ENCODE data around the gene MTHFD1L. TPM values are rescaled to one million over a fixed set of nuclear protein-coding genes. Genes with fewer than 3 reads are reported as not detected.
"Not testable (repeated sequence)": the region's sequence is repeated elsewhere in the genome, so short reads cannot be mapped to it uniquely, and the experiment has no call there.

Gene MTHFD1L
- total RNA-seq, 1 experiment from 2014 or later, result 47.8 TPM

GRCh38 chr6:151078655-151079054 is 213.2 kb downstream of the MTHFD1L start:
- TF ChIP-seq CTCF (IDR thresholded peaks at IDR 0.05; ENCODE audit: unreplicated experiment), result no peak
- no TSS peak for BruUV-seq (replicated peaks)
- no peaks in the 10 kb centered on the region for H3K4me1 Mint-ChIP-seq (ENCODE audit: low read depth, unreplicated experiment)
- H3K4me3 Mint-ChIP-seq (ENCODE audit: low read depth, unreplicated experiment), result no peak overlapping the region
- DNase-seq, result no peak
- no peaks in the 10 kb centered on the region for H3K36me3 Mint-ChIP-seq (ENCODE audit: insufficient read depth, unreplicated experiment)
- H3K9me3 Mint-ChIP-seq (ENCODE audit: low read depth, unreplicated experiment), result no peaks in the 10 kb centered on the region
- H3K27ac Mint-ChIP-seq (ENCODE audit: unreplicated experiment), result no peak overlapping the region
- CTCF ChIA-PET, result interaction anchor here (1.5 kb wide), 1 partner anchor 10 kb away, joined by 3 read pairs; no protein-coding TSS in a partner anchor
- H3K27me3 Mint-ChIP-seq (ENCODE audit: unreplicated experiment), result no peaks in the 10 kb centered on the region
- intact Hi-C loops (cut with micrococcal nuclease; ENCODE audit: unreplicated experiment), result no loop called here

- Mint-ChIP-seq H3K36me3 (ENCODE audit: insufficient read depth, unreplicated experiment) (peaks cover 4% of the 10 kb centered on the region), H3K4me1 (ENCODE audit: low read depth, unreplicated experiment) (peaks cover 7% of the 10 kb centered on the region), H3K27me3 (ENCODE audit: unreplicated experiment) (no peaks in the 10 kb centered on the region), H3K9me3 (ENCODE audit: low read depth, unreplicated experiment) (no peaks in the 10 kb centered on the region), H3K27ac (ENCODE audit: unreplicated experiment) (no peak overlapping the region), H3K4me3 (ENCODE audit: low read depth, unreplicated experiment) (no peak overlapping the region)
- DNase-seq, result no peak
- intact Hi-C loops (cut with micrococcal nuclease; ENCODE audit: unreplicated experiment), result no loop called here
- TF ChIP-seq CTCF (IDR thresholded peaks at IDR 0.05; ENCODE audit: unreplicated experiment), result no peak
- no TSS peak for BruUV-seq (replicated peaks)
- CTCF ChIA-PET, result interaction anchor here (0.5 to 0.7 kb wide), 3 partner anchors 13 to 160 kb away, joined by 3 to 4 read pairs (median 4); no protein-coding TSS in a partner anchor
Measured at GRCh38 chr6:151081656-151082055, 216.2 kb downstream of the MTHFD1L start.

GRCh38 chr6:151082079-151082478 is 216.6 kb downstream of the MTHFD1L start:
- Mint-ChIP-seq H3K4me1 (ENCODE audit: low read depth, unreplicated experiment) (peaks cover 7% of the 10 kb centered on the region), H3K27me3 (ENCODE audit: unreplicated experiment) (no peaks in the 10 kb centered on the region), H3K4me3 (ENCODE audit: low read depth, unreplicated experiment) (no peak overlapping the region), H3K36me3 (ENCODE audit: insufficient read depth, unreplicated experiment) (peaks cover 4% of the 10 kb centered on the region), H3K27ac (ENCODE audit: unreplicated experiment) (no peak overlapping the region), H3K9me3 (ENCODE audit: low read depth, unreplicated experiment) (no peaks in the 10 kb centered on the region)
- CTCF ChIA-PET, result interaction anchor here (0.5 to 0.7 kb wide), 3 partner anchors 13 to 159 kb away, joined by 3 to 4 read pairs (median 4); no protein-coding TSS in a partner anchor
- no peak for TF ChIP-seq CTCF (IDR thresholded peaks at IDR 0.05; ENCODE audit: unreplicated experiment)
- DNase-seq, result no peak
- BruUV-seq (replicated peaks), result no TSS peak
- intact Hi-C loops (cut with micrococcal nuclease; ENCODE audit: unreplicated experiment), result no loop called here

- Mint-ChIP-seq H3K27me3 (ENCODE audit: unreplicated experiment) (no peaks in the 10 kb centered on the region), H3K4me3 (ENCODE audit: low read depth, unreplicated experiment) (no peak overlapping the region), H3K36me3 (ENCODE audit: insufficient read depth, unreplicated experiment) (peaks cover 4% of the 10 kb centered on the region), H3K9me3 (ENCODE audit: low read depth, unreplicated experiment) (no peaks in the 10 kb centered on the region), H3K27ac (ENCODE audit: unreplicated experiment) (peak overlapping the region; percentile 66), H3K4me1 (ENCODE audit: low read depth, unreplicated experiment) (peaks cover 7% of the 10 kb centered on the region)
- TF ChIP-seq CTCF (IDR thresholded peaks at IDR 0.05; ENCODE audit: unreplicated experiment), result no peak
- CTCF ChIA-PET, result no interaction called here
- DNase-seq, result no peak
- BruUV-seq (replicated peaks), result no TSS peak
- intact Hi-C loops (cut with micrococcal nuclease; ENCODE audit: unreplicated experiment), result no loop called here
Measured at GRCh38 chr6:151084275-151084674, 218.8 kb downstream of the MTHFD1L start.

GRCh38 chr6:151087055-151087454 is 221.6 kb downstream of the MTHFD1L start:
- H3K27me3 Mint-ChIP-seq (ENCODE audit: unreplicated experiment); CTCF ChIA-PET; H3K36me3 Mint-ChIP-seq (ENCODE audit: insufficient read depth, unreplicated experiment); BruUV-seq (replicated peaks); H3K4me3 Mint-ChIP-seq (ENCODE audit: low read depth, unreplicated experiment); H3K9me3 Mint-ChIP-seq (ENCODE audit: low read depth, unreplicated experiment); H3K27ac Mint-ChIP-seq (ENCODE audit: unreplicated experiment); DNase-seq; intact Hi-C loops (cut with micrococcal nuclease; ENCODE audit: unreplicated experiment): not testable (repeated sequence)
- H3K4me1 Mint-ChIP-seq (ENCODE audit: low read depth, unreplicated experiment), result peaks cover 17% of the 10 kb centered on the region

Data from Calu3 (cell line).